H1 (cell line): Measurements from ENCODE around the gene IRAK4. TPM values are rescaled to one million over a fixed set of nuclear protein-coding genes. Genes with fewer than 3 reads are reported as not detected.

Experiments
- CTCF ChIA-PET: fragments of 300-600 bp; sonication (Branson Sonifier 250); formaldehyde crosslinking; loops from one replicate; lab custom pipeline; 2021; ENCODE audit not compliant: partially characterized antibody; lab: Charles Lee
- POLR2A ChIA-PET: fragments of 300-600 bp; sonication (Branson Sonifier 250); formaldehyde crosslinking; loops from one replicate; lab custom pipeline; 2021; ENCODE audit warnings: inconsistent platforms; ENCODE audit not compliant: partially characterized antibody; lab: Charles Lee
- DNase-seq, 2 experiments: peaks; one replicate each; pipeline versions ENCODE4 v3.0.0 to v3.0.0-alpha.2; 2010 to 2022; ENCODE audit warnings: low spot score in 2 of 2, low read depth in 1 of 2, mixed read lengths in 1 of 2
- FAIRE-seq: peaks from 2 replicates; lab custom pipeline; 2011; peaks lifted over from hg19 to GRCh38; lab: Jason Lieb, UNC
- H2AFZ ChIP-seq: 2 replicates; pipeline ENCODE4 v1.8.1; 2012; ENCODE audit warnings: low read length, inconsistent platforms
- H2AK5ac ChIP-seq: 2 replicates; pipeline ENCODE4 v1.6.1; 2013; ENCODE audit warnings: low read depth, low read length
- H2BK120ac ChIP-seq: replicated peaks from 2 replicates; pipeline ENCODE3; 2013; ENCODE audit warnings: low read depth, low read length, inconsistent platforms
- H2BK12ac ChIP-seq: 2 replicates; pipeline ENCODE4 v1.6.1; 2013; ENCODE audit warnings: low read depth, low read length
- H2BK15ac ChIP-seq: 2 replicates; pipeline ENCODE4 v1.6.1; 2013; ENCODE audit warnings: low read length
- H2BK20ac ChIP-seq: 2 replicates; pipeline ENCODE4 v1.6.1; 2013; ENCODE audit warnings: low read length
- H2BK5ac ChIP-seq: 2 replicates; pipeline ENCODE4 v1.6.1; 2013; ENCODE audit warnings: low read depth, low read length
- H3K14ac ChIP-seq: 2 replicates; pipeline ENCODE4 v1.6.1; 2013; ENCODE audit warnings: inconsistent platforms; ENCODE audit not compliant: insufficient read length
- H3K18ac ChIP-seq: 2 replicates; pipeline ENCODE4 v1.6.1; 2013; ENCODE audit warnings: low read length; ENCODE audit errors: extremely low read depth
- H3K23ac ChIP-seq: 2 replicates; pipeline ENCODE4 v1.6.1; 2013; ENCODE audit warnings: inconsistent platforms; ENCODE audit not compliant: insufficient read length
- H3K23me2 ChIP-seq: 2 replicates; pipeline ENCODE4 v1.6.1; 2013; ENCODE audit warnings: low read depth, low read length
- H3K27ac ChIP-seq: 2 replicates; pipeline ENCODE4 v1.6.1; 2011; ENCODE audit warnings: low read depth, low read length, inconsistent platforms
- H3K27me3 ChIP-seq, 4 experiments: replicated peaks in 1 of 4; 1 replicate in 1 of 4; 2 replicates in 3 of 4; pipeline versions ENCODE4 v1.6.1 to v1.8.1; 2011 to 2013; ENCODE audit warnings: low read length in 3 of 4, mild to moderate bottlenecking in 3 of 4, inconsistent platforms in 2 of 4, mixed read lengths in 2 of 4, moderate library complexity in 1 of 4; ENCODE audit not compliant: control insufficient read depth in 3 of 4, insufficient read depth in 3 of 4; ENCODE audit errors: extremely low read depth in 1 of 4
- H3K36me3 ChIP-seq, 4 experiments: 2 replicates each; pipeline versions ENCODE4 v1.6.1 to v1.8.1; 2011 to 2013; ENCODE audit warnings: mild to moderate bottlenecking in 4 of 4, low read length in 3 of 4, moderate library complexity in 2 of 4, control low read depth in 1 of 4, inconsistent platforms in 1 of 4; ENCODE audit not compliant: insufficient read depth in 4 of 4, control insufficient read depth in 2 of 4
- H3K4ac ChIP-seq: replicated peaks from 2 replicates; pipeline ENCODE3; 2013; ENCODE audit warnings: low read length, low read depth, mixed read lengths, inconsistent platforms; ENCODE audit not compliant: insufficient read length
- H3K4me1 ChIP-seq, 4 experiments: replicated peaks in 1 of 4; 1 replicate in 1 of 4; 2 replicates in 3 of 4; pipeline versions ENCODE4 v1.6.1 to v1.8.1; 2011 to 2013; ENCODE audit warnings: low read length in 3 of 4, inconsistent platforms in 2 of 4, mixed read lengths in 1 of 4; ENCODE audit not compliant: insufficient read depth in 4 of 4, control insufficient read depth in 3 of 4
- H3K4me2 ChIP-seq, 2 experiments: 2 replicates each; pipeline versions ENCODE4 v1.6.1 to v1.8.1; 2011 to 2013; ENCODE audit warnings: low read depth in 2 of 2, low read length in 2 of 2, control low read depth in 1 of 2, inconsistent platforms in 1 of 2, mild to moderate bottlenecking in 1 of 2; ENCODE audit not compliant: insufficient read depth in 1 of 2
- H3K4me3 ChIP-seq, 4 experiments: fragments of 200-600, 300-600 bp in 1 of 4; sonication (generic), shearing (Covaris generic), sonication (Bioruptor Twin) in 1 of 4; 2 replicates each; pipeline versions ENCODE4 v1.5.1 to v1.8.1; 2011 to 2016; ENCODE audit warnings: low read length in 4 of 4, low read depth in 3 of 4, control low read depth in 2 of 4, inconsistent platforms in 2 of 4, mild to moderate bottlenecking in 2 of 4, mixed read lengths in 1 of 4, moderate library complexity in 1 of 4; ENCODE audit not compliant: insufficient read depth in 2 of 4; ENCODE audit errors: extremely low read depth in 1 of 4
- H3K56ac ChIP-seq: replicated peaks from 2 replicates; pipeline ENCODE3; 2013; ENCODE audit warnings: low read depth, mild to moderate bottlenecking, mixed read lengths, low read length, inconsistent platforms; ENCODE audit not compliant: insufficient read length
- H3K79me1 ChIP-seq: 2 replicates; pipeline ENCODE4 v1.6.1; 2013; ENCODE audit warnings: low read depth, low read length, control low read depth
- H3K79me2 ChIP-seq, 2 experiments: 2 replicates each; pipeline versions ENCODE4 v1.6.1 to v1.8.1; 2012 to 2013; ENCODE audit warnings: low read length in 2 of 2, mild to moderate bottlenecking in 2 of 2, inconsistent platforms in 1 of 2; ENCODE audit not compliant: insufficient read depth in 2 of 2, control insufficient read depth in 1 of 2
- H3K9ac ChIP-seq, 4 experiments: replicated peaks in 1 of 4; 1 replicate in 1 of 4; 2 replicates in 3 of 4; pipeline versions ENCODE4 v1.6.1 to v1.8.1; 2011 to 2013; ENCODE audit warnings: low read depth in 3 of 4, low read length in 3 of 4, control low read depth in 2 of 4, mild to moderate bottlenecking in 2 of 4, moderate library complexity in 2 of 4, inconsistent platforms in 1 of 4; ENCODE audit errors: extremely low read depth in 1 of 4
- H3K9me3 ChIP-seq, 2 experiments: 2 replicates each; pipeline versions ENCODE4 v1.6.1 to v1.8.1; 2012 to 2013; ENCODE audit warnings: mild to moderate bottlenecking in 2 of 2, moderate library complexity in 2 of 2, control low read depth in 1 of 2, inconsistent platforms in 1 of 2, low read depth in 1 of 2, low read length in 1 of 2, mixed read lengths in 1 of 2; ENCODE audit not compliant: insufficient read depth in 2 of 2
- H4K20me1 ChIP-seq, 2 experiments: replicated peaks in 1 of 2; 2 replicates each; pipeline versions ENCODE3 to v1.8.1; 2011 to 2013; ENCODE audit warnings: inconsistent platforms in 2 of 2, low read length in 2 of 2, mild to moderate bottlenecking in 1 of 2; ENCODE audit not compliant: insufficient read depth in 2 of 2, control insufficient read depth in 1 of 2
- H4K5ac ChIP-seq: 2 replicates; pipeline ENCODE4 v1.6.1; 2013; ENCODE audit warnings: low read length, low read depth, mixed read lengths, inconsistent platforms; ENCODE audit not compliant: insufficient read length
- H4K8ac ChIP-seq: 2 replicates; pipeline ENCODE4 v1.8.0; 2013; ENCODE audit warnings: mild to moderate bottlenecking, moderate library complexity, low read length, inconsistent platforms; ENCODE audit not compliant: insufficient read depth; ENCODE audit errors: extremely low read depth
- H4K91ac ChIP-seq: replicated peaks from 2 replicates; pipeline ENCODE3; 2013; ENCODE audit warnings: low read length, mixed read lengths, inconsistent platforms; ENCODE audit not compliant: insufficient read length
- ASH2L ChIP-seq: fragments of 200-600, 300-600 bp; sonication (generic); IDR thresholded peaks from one replicate; pipeline ENCODE4 v1.7.1; 2017; ENCODE audit warnings: low read length
- BCL11A ChIP-seq, 2 experiments: IDR thresholded peaks; one replicate each; pipeline ENCODE4 v1.6.1; 2011; ENCODE audit warnings: low read depth in 2 of 2, low read length in 2 of 2, mild to moderate bottlenecking in 2 of 2
- HDAC6 ChIP-seq: IDR thresholded peaks from one replicate; pipeline ENCODE4 v1.7.1; 2012; ENCODE audit warnings: low read depth, mild to moderate bottlenecking, inconsistent platforms, low read length, moderate library complexity
- SP2 ChIP-seq: IDR thresholded peaks from 2 replicates; pipeline ENCODE4 v1.6.1; 2012; ENCODE audit warnings: mild to moderate bottlenecking, low read length, inconsistent platforms
- TBP ChIP-seq: IDR thresholded peaks from 2 replicates; pipeline ENCODE4 v1.6.1; 2011; ENCODE audit warnings: low read depth, low read length, improper control_type of control experiment
- WGBS, 2 experiments: shearing (Covaris generic) in 1 of 2; methylation state at CpG; one replicate each; pipeline versions ENCODE4 v1.1.6 to v1.1.7; 2013 to 2015; ENCODE audit warnings: low lambda C conversion rate in 2 of 2, mixed read lengths in 2 of 2, inconsistent platforms in 1 of 2, low coverage in 1 of 2, missing lambda C conversion rate in 1 of 2; ENCODE audit not compliant: insufficient replicate concordance in 2 of 2, insufficient coverage in 1 of 2, insufficient read length in 1 of 2; ENCODE audit errors: extremely low coverage in 1 of 2, missing lambda C conversion rate in 1 of 2; 5-methylcytosine and 5-hydroxymethylcytosine counted together
- polyA plus RNA-seq, 7 experiments: library from polyadenylated mRNA; depleted of rRNA in 3 of 7; stranded (reverse) in 5 of 7; unstranded in 2 of 7; fragments of >200 nt in 5 of 7; fragments of 200-250 nt in 2 of 7; gene quantifications; 1 replicate in 5 of 7; 2 replicates in 1 of 7; 4 replicates in 1 of 7; pipeline versions ENCODE4 v1.2.1 to v1.2.3, GENCODE V29; 2011 to 2013; ENCODE audit warnings: missing spikeins in 2 of 7, mixed read lengths in 2 of 7
- total RNA-seq: library from RNA; stranded (reverse); fragmentation: NEBNext Ultra II Directional; extraction: Animal tissue kit (Norgen Biotek cat#: 25700); gene quantifications from 2 replicates; pipeline ENCODE4 v1.2.1, GENCODE V29; 2021

Gene IRAK4
- total and polyA plus RNA-seq, 2 of the 8 experiments (the other 6 are each of a cell fraction or from before 2014, with no cell fraction given), result 2.3 to 7.7 TPM

- Histone ChIP-seq H2BK120ac (no peak overlapping the region), H3K23ac (no peak overlapping the region), H2BK5ac (no peak overlapping the region), H3K79me1 (no peaks in the 10 kb centered on the region), H3K79me2 (no peaks in the 10 kb centered on the region), H3K9me3 (no peaks in the 10 kb centered on the region), H4K5ac (no peak overlapping the region), H3K36me3 (no peaks in the 10 kb centered on the region), H3K4me1 (peaks cover 0 to 5% (median 2%) of the 10 kb centered on the region in 4 experiments; a peak in 2 of 7 replicates), H3K4ac (no peak overlapping the region), H4K8ac (no peak overlapping the region), H2BK12ac (no peak overlapping the region), H3K27ac (no peak overlapping the region), H3K23me2 (peaks cover 2% of the 10 kb centered on the region; the same call in 1 of the 2 replicates), H2BK20ac (no peak overlapping the region), H2BK15ac (no peak overlapping the region), H3K18ac (peak overlapping the region; percentile 48; the same call in 1 of the 2 replicates), H3K56ac (no peak overlapping the region), H3K27me3 (peaks cover 0 to 25% (median 9%) of the 10 kb centered on the region in 4 experiments; a peak in 5 of 7 replicates), H4K91ac (no peak overlapping the region), H3K4me3 (peak overlapping the region; percentile 61 to 76 (median 69)), H2AFZ (peak overlapping the region; percentile 10; the same call in 1 of the 2 replicates), H4K20me1 (no peaks in the 10 kb centered on the region), H3K14ac (no peak overlapping the region), H2AK5ac (no peak overlapping the region), H3K4me2 (peak overlapping the region; percentile 71 to 74), H3K9ac (peak overlapping the region in 3 of 4 experiments; percentile 13 to 41 (median 31); a peak in 3 of 7 replicates)
- POLR2A ChIA-PET, result interaction anchor here (2.4 kb wide), 1 partner anchor 31 kb away, joined by 15 read pairs; the partner anchor contains the start of gene TWF1
- TF ChIP-seq ASH2L, result peak; percentile 1
- TF ChIP-seq TBP, result no peak
- TF ChIP-seq BCL11A (IDR thresholded peaks at IDR 0.05; ENCODE audit: low read depth in 2 of 2, low read length in 2 of 2), result no peak
- TF ChIP-seq HDAC6, result no peak
- TF ChIP-seq SP2, result no peak
- CTCF ChIA-PET, result interaction anchor here (2.0 kb wide), 1 partner anchor 47 kb away, joined by 5 read pairs; no protein-coding TSS in a partner anchor
- FAIRE-seq (no peak), DNase-seq (no peak)
- 23% methylated on average over 8 of the region's 8 CpGs; no CpG with 5 or more reads in 1 of the 2 experiments for WGBS, 2 experiments
These were observed 77.8 kb downstream of the IRAK4 start for GRCh38 chr12:43836475-43836989.
